HL-60 (cell line): ENCODE results near the gene RYR3.

ENCODE experiments used
- DNase-seq, 2 experiments: peaks; one replicate each; pipeline ENCODE4 v3.0.0-alpha.2; 2010 to 2020; ENCODE audit warnings: low read depth in 1 of 2, low spot score in 1 of 2
- H3K27ac ChIP-seq: fragments of 250-450 bp; sonication (Bioruptor Pico); replicated peaks from 2 replicates; pipeline ENCODE4 v1.5.1; 2020; ENCODE audit warnings: mild to moderate bottlenecking, moderate library complexity
- H3K27me3 ChIP-seq: fragments of 250-450 bp; sonication (Bioruptor Pico); 2 replicates; pipeline ENCODE4 v1.5.1; 2021; ENCODE audit warnings: mild to moderate bottlenecking, moderate library complexity; ENCODE audit not compliant: insufficient read depth, poor library complexity, severe bottlenecking
- H3K4me3 ChIP-seq: replicated peaks from 2 replicates; pipeline ENCODE4 v1.5.1; 2011; ENCODE audit warnings: mild to moderate bottlenecking, control low read depth, low read length; ENCODE audit not compliant: insufficient read depth
- GABPA ChIP-seq: IDR thresholded peaks from 2 replicates; pipeline ENCODE4 v1.6.1; 2012; ENCODE audit warnings: low read depth
- POLR2AphosphoS5 ChIP-seq: IDR thresholded peaks from 2 replicates; pipeline ENCODE4 v1.6.1; 2012; ENCODE audit warnings: low read depth
- SPI1 ChIP-seq: IDR thresholded peaks from 2 replicates; pipeline ENCODE4 v1.6.1; 2012; ENCODE audit warnings: low read depth, mild to moderate bottlenecking, borderline replicate concordance
- TF ChIP-seq, protein P1 (sequence below): IDR thresholded peaks from 2 replicates; pipeline ENCODE4 v1.6.1; 2012; ENCODE audit warnings: low read depth; ENCODE audit not compliant: insufficient replicate concordance
- TF ChIP-seq, protein P2 (sequence below): IDR thresholded peaks from one replicate; pipeline ENCODE4 v1.5.1; 2011; ENCODE audit warnings: low read length, control low read depth, inconsistent platforms; ENCODE audit not compliant: insufficient read depth

RYR3 gene

DNA sequence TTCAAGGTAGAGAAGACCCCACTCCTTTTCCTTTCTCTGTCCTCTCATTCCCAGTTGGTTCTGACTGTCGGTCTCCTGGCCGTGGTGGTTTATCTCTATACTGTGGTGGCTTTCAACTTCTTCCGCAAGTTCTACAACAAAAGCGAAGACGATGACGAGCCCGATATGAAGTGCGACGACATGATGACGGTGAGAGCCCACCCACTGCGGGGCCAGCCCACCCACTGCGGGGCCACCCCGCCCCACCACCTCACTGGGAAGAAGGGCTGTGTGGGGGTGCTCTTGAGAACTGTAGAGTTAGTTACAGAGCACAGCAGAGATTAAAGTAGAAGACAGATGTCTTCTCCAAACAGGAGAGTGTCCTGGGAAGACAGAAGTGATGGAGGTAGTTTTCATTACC, 547.0 kb downstream of the RYR3 start:
- Histone ChIP-seq H3K27me3 (no peaks in the 10 kb centered on the region), H3K4me3 (no peak overlapping the region), H3K27ac (no peak overlapping the region)
- no peak for TF ChIP-seq SPI1
- no peak for TF ChIP-seq GABPA
- TF ChIP-seq, protein P1, sequence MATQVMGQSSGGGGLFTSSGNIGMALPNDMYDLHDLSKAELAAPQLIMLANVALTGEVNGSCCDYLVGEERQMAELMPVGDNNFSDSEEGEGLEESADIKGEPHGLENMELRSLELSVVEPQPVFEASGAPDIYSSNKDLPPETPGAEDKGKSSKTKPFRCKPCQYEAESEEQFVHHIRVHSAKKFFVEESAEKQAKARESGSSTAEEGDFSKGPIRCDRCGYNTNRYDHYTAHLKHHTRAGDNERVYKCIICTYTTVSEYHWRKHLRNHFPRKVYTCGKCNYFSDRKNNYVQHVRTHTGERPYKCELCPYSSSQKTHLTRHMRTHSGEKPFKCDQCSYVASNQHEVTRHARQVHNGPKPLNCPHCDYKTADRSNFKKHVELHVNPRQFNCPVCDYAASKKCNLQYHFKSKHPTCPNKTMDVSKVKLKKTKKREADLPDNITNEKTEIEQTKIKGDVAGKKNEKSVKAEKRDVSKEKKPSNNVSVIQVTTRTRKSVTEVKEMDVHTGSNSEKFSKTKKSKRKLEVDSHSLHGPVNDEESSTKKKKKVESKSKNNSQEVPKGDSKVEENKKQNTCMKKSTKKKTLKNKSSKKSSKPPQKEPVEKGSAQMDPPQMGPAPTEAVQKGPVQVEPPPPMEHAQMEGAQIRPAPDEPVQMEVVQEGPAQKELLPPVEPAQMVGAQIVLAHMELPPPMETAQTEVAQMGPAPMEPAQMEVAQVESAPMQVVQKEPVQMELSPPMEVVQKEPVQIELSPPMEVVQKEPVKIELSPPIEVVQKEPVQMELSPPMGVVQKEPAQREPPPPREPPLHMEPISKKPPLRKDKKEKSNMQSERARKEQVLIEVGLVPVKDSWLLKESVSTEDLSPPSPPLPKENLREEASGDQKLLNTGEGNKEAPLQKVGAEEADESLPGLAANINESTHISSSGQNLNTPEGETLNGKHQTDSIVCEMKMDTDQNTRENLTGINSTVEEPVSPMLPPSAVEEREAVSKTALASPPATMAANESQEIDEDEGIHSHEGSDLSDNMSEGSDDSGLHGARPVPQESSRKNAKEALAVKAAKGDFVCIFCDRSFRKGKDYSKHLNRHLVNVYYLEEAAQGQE: no peak
- no peak for TF ChIP-seq POLR2AphosphoS5
- TF ChIP-seq, protein P2, sequence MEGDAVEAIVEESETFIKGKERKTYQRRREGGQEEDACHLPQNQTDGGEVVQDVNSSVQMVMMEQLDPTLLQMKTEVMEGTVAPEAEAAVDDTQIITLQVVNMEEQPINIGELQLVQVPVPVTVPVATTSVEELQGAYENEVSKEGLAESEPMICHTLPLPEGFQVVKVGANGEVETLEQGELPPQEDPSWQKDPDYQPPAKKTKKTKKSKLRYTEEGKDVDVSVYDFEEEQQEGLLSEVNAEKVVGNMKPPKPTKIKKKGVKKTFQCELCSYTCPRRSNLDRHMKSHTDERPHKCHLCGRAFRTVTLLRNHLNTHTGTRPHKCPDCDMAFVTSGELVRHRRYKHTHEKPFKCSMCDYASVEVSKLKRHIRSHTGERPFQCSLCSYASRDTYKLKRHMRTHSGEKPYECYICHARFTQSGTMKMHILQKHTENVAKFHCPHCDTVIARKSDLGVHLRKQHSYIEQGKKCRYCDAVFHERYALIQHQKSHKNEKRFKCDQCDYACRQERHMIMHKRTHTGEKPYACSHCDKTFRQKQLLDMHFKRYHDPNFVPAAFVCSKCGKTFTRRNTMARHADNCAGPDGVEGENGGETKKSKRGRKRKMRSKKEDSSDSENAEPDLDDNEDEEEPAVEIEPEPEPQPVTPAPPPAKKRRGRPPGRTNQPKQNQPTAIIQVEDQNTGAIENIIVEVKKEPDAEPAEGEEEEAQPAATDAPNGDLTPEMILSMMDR: no peak
- no peak for DNase-seq

DNA sequence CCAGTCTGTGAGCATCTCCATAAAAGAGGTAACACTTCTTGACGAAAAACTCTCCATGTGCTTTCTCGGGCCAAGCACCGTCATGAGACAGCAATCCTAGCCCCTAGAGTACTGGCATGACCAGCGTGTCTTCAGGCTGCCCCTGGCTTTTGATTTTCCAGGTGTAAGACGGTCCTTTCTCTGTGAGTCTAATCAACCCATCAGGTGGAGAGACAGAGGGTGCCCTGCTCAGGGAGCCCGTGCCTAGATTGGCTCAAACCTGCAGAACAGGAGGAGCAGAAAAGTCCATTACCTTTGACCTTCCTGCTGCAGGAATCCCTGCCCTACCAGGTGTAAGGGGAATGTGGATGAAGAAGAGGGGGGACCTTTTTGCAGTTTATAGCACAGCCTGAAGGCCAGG, 548.1 kb downstream of the RYR3 start:
- no peak for DNase-seq
- H3K27me3 ChIP-seq: no peaks in the 10 kb centered on the region
- H3K27ac ChIP-seq: no peak overlapping the region
- no peak overlapping the region for H3K4me3 ChIP-seq
- TF ChIP-seq SPI1: no peak
- TF ChIP-seq, protein P2: no peak

DNA sequence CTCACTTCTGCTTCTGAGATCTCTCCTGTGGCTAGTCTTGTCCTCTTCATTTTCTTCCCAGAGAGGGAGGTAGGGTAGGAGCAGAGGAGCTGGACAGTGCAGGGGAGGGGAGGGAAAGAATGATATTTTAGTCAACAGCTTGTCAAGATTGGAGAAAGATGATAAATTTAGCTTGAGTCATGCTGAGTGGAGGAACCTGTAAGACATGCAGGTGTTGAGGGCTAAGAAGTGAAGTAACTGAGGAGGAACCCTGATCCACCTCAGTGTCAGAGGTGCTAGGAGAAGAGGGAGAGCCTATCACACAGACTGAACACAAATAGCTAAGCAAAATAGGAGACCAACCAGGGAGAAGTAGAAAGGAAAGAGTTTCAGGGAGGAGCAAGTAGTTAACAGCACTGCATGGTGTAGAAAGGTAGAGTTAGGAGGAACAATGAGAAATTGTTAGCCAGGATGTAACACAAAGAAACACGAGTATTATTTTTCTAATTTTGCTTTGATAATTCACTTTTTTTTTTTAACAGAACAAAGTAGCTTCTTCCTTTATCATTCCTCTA, 549.3 kb downstream of the RYR3 start:
- Histone ChIP-seq H3K27me3 (no peaks in the 10 kb centered on the region), H3K27ac (no peak overlapping the region)
- no peak for DNase-seq

DNA sequence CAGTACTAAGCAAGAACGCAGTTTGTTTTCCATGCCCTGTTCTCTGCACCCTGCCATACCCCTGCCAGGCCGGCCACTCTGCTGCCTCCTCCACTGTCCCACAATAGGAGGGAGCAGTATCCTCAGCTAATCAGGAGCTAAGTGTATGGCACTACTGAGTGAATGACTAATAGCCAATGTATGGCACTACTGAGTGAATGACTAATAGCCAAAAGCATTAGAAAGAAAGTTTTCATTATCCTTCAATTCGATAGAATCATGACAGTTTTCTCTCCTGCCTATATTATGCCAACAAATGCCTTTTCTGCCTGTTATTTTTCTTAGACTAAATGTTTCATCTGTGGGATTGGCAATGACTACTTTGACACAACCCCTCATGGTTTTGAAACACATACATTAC, 550.0 kb downstream of the RYR3 start:
- no peak for TF ChIP-seq POLR2AphosphoS5
- no peak for TF ChIP-seq SPI1
- no peak for TF ChIP-seq GABPA
- TF ChIP-seq, protein P1: no peak
- TF ChIP-seq, protein P2: no peak
- no peak overlapping the region for H3K27ac ChIP-seq
- no peak overlapping the region for H3K4me3 ChIP-seq
- no peaks in the 10 kb centered on the region for H3K27me3 ChIP-seq
- DNase-seq: no peak

More for the DNA sequence above, 549.3 kb downstream of the RYR3 start:
- no peak for TF ChIP-seq GABPA
- no peak for TF ChIP-seq POLR2AphosphoS5
- no peak for TF ChIP-seq SPI1
- TF ChIP-seq, protein P2: no peak
- no peak overlapping the region for H3K4me3 ChIP-seq
